ENCODE measurements around the gene ATP9B. TPM values are rescaled to one million over a fixed set of nuclear protein-coding genes. Genes with fewer than 3 reads are reported as not detected.

The ATP9B gene
- total RNA-seq, 1 experiment from 2014 or later: 17.8 TPM

DNA sequence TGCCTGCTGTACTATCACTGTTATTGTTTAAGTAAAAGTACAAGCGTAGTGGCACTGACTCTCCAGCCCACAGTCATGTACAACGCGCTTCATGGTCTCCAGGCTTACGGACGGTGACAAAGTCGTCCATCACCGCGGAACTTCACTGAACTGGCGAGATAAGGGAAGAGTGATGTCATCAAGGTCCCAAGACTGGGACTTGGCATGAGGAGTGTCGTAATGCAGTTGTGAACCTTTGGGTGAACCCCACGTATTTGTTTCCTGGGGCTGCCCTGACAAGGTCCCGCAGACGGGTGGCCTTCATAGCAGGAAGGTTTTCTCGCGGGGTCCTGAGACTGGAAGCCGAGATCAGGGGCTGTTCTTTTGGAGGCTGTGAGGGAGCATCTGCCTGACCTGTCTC is 343.8 kb downstream of the ATP9B start:
- DNase-seq (ENCODE audit: low read depth, low spot score): no peak
- Histone ChIP-seq H2AFZ (ENCODE audit: low read depth, low read length, poor library complexity, severe bottlenecking) (no peak overlapping the region), H3K9me2 (ENCODE audit: insufficient read depth) (no peaks in the 10 kb centered on the region), H3K4me3 (replicated peaks in 1 of 2; ENCODE audit: low read depth in 1 of 2, low read length in 2 of 2) (no peak overlapping the region), H3K27me3 (ENCODE audit: insufficient read depth, low read length) (no peaks in the 10 kb centered on the region), H3K36me3 (ENCODE audit: control insufficient read depth in 1 of 2, insufficient read depth in 2 of 2, low read length in 2 of 2) (no peaks in the 10 kb centered on the region; a peak in 2 of 4 replicates), H3K79me2 (ENCODE audit: insufficient read depth, low read length) (peaks cover 18% of the 10 kb centered on the region), H3K4me1 (ENCODE audit: control insufficient read depth in 1 of 2, insufficient read depth in 2 of 2, low read length in 2 of 2) (no peaks in the 10 kb centered on the region), H3K27ac (ENCODE audit: low read depth, low read length) (no peak overlapping the region), H3K9me3 (ENCODE audit: control insufficient read depth in 1 of 2, insufficient read depth in 1 of 2, low read depth in 1 of 2, low read length in 2 of 2) (no peaks in the 10 kb centered on the region), H4K20me1 (ENCODE audit: insufficient read depth) (no peaks in the 10 kb centered on the region), H3K4me2 (ENCODE audit: low read length) (no peak overlapping the region), H3K9ac (ENCODE audit: low read length) (no peak overlapping the region)
- no peak for ATAC-seq
- CTCF ChIA-PET: no interaction called here
- TF ChIP-seq RAD21 (IDR thresholded peaks at IDR 0.05; ENCODE audit: low read depth) (no peak), ZNF274 (IDR thresholded peaks at IDR 0.05; ENCODE audit: low read depth, low read length) (no peak), SP1 (IDR thresholded peaks at IDR 0.05; ENCODE audit: low read depth) (no peak), EZH2phosphoT487 (IDR thresholded peaks at IDR 0.05; ENCODE audit: borderline replicate concordance) (no peak)
- intact Hi-C loops (cut with micrococcal nuclease): no loop called here
- BruUV-seq (replicated peaks): no TSS peak
- RAD21 ChIA-PET (ENCODE audit: low non-redundant PET in 1 of 2, low total read pairs in 2 of 2, uncharacterized antibody in 2 of 2, unreplicated experiment in 2 of 2): no interaction called here
- POLR2A ChIA-PET: no interaction called here

DNA sequence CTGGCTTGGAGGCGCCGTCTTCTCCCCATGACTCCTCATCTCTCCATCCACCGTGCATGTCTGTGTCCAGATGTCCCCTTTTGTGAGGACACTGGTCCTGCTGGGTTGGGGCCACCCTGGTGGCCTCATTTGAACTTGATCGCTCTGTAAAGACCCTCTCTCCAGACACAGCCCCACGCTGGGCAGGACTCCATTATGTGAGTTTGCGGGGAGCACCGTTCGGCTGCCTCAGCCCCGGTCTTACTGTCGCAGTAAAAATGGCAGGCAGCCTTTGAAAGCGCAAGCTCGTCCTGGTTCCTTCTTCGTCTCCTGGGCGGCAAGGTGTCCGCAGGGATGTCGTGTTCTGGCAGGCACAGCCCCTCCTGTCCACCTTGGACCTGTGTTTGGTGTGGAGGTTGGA is 344.2 kb downstream of the ATP9B start:
- H4K20me1 ChIP-seq (ENCODE audit: insufficient read depth): no peaks in the 10 kb centered on the region
- H3K27me3 ChIP-seq (ENCODE audit: insufficient read depth, low read length): no peaks in the 10 kb centered on the region
- POLR2A ChIA-PET: no interaction called here
- ATAC-seq: no peak
- H3K36me3 ChIP-seq (ENCODE audit: control insufficient read depth in 1 of 2, insufficient read depth in 2 of 2, low read length in 2 of 2): no peaks in the 10 kb centered on the region; a peak in 2 of 4 replicates
- no peaks in the 10 kb centered on the region for H3K9me3 ChIP-seq (ENCODE audit: control insufficient read depth in 1 of 2, insufficient read depth in 1 of 2, low read depth in 1 of 2, low read length in 2 of 2)
- no TSS peak for BruUV-seq (replicated peaks)
- CTCF ChIA-PET: no interaction called here
- H3K27ac ChIP-seq (ENCODE audit: low read depth, low read length): no peak overlapping the region
- no peak overlapping the region for H3K4me2 ChIP-seq (ENCODE audit: low read length)
- no peak for DNase-seq (ENCODE audit: low read depth, low spot score)
- RAD21 ChIA-PET (ENCODE audit: low non-redundant PET in 1 of 2, low total read pairs in 2 of 2, uncharacterized antibody in 2 of 2, unreplicated experiment in 2 of 2): no interaction called here
- no peaks in the 10 kb centered on the region for H3K9me2 ChIP-seq (ENCODE audit: insufficient read depth)
- intact Hi-C loops (cut with micrococcal nuclease): no loop called here
- H3K4me3 ChIP-seq (replicated peaks in 1 of 2; ENCODE audit: low read depth in 1 of 2, low read length in 2 of 2): no peak overlapping the region
- H3K79me2 ChIP-seq (ENCODE audit: insufficient read depth, low read length): peaks cover 18% of the 10 kb centered on the region
- no peak overlapping the region for H3K9ac ChIP-seq (ENCODE audit: low read length)
- no peaks in the 10 kb centered on the region for H3K4me1 ChIP-seq (ENCODE audit: control insufficient read depth in 1 of 2, insufficient read depth in 2 of 2, low read length in 2 of 2)
- H2AFZ ChIP-seq (ENCODE audit: low read depth, low read length, poor library complexity, severe bottlenecking): no peak overlapping the region
- TF ChIP-seq ATF3 (IDR thresholded peaks at IDR 0.05) (no peak), ZBTB33 (IDR thresholded peaks at IDR 0.05; ENCODE audit: extremely low read depth, insufficient replicate concordance, low read length) (no peak), SIN3A (IDR thresholded peaks at IDR 0.05; ENCODE audit: low read depth) (no peak), SRF (IDR thresholded peaks at IDR 0.05; ENCODE audit: low read depth) (no peak), JUND (IDR thresholded peaks at IDR 0.05) (no peak), EZH2phosphoT487 (IDR thresholded peaks at IDR 0.05; ENCODE audit: borderline replicate concordance) (no peak), YY1 (IDR thresholded peaks at IDR 0.05; ENCODE audit: extremely low read depth, insufficient replicate concordance, low read depth, low read length) (no peak), POLR2A (IDR thresholded peaks at IDR 0.05; ENCODE audit: borderline replicate concordance, extremely low read depth, insufficient read depth, insufficient read length) (no peak)
- TF ChIP-seq, protein P1, sequence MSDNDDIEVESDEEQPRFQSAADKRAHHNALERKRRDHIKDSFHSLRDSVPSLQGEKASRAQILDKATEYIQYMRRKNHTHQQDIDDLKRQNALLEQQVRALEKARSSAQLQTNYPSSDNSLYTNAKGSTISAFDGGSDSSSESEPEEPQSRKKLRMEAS (IDR thresholded peaks at IDR 0.05): no peak
- TF ChIP-seq, protein P2, sequence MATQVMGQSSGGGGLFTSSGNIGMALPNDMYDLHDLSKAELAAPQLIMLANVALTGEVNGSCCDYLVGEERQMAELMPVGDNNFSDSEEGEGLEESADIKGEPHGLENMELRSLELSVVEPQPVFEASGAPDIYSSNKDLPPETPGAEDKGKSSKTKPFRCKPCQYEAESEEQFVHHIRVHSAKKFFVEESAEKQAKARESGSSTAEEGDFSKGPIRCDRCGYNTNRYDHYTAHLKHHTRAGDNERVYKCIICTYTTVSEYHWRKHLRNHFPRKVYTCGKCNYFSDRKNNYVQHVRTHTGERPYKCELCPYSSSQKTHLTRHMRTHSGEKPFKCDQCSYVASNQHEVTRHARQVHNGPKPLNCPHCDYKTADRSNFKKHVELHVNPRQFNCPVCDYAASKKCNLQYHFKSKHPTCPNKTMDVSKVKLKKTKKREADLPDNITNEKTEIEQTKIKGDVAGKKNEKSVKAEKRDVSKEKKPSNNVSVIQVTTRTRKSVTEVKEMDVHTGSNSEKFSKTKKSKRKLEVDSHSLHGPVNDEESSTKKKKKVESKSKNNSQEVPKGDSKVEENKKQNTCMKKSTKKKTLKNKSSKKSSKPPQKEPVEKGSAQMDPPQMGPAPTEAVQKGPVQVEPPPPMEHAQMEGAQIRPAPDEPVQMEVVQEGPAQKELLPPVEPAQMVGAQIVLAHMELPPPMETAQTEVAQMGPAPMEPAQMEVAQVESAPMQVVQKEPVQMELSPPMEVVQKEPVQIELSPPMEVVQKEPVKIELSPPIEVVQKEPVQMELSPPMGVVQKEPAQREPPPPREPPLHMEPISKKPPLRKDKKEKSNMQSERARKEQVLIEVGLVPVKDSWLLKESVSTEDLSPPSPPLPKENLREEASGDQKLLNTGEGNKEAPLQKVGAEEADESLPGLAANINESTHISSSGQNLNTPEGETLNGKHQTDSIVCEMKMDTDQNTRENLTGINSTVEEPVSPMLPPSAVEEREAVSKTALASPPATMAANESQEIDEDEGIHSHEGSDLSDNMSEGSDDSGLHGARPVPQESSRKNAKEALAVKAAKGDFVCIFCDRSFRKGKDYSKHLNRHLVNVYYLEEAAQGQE (IDR thresholded peaks at IDR 0.05; ENCODE audit: low read depth): no peak

Measured in HCT116 (cell line).